Stimulated activated CD8-positive, alpha-beta memory T cell treated with anti-CD3 and anti-CD28 coated beads, Interleukin-7, amount 100 ng/mL, for 1 hour (primary cell): ENCODE data around the gene SPTB.

ENCODE experiments used
- DNase-seq, 2 donors: peaks; one replicate each; pipeline ENCODE4 v3.0.0-alpha.2; 2020; ENCODE audit warnings: low read depth in 2 of 2

SPTB gene

DNA sequence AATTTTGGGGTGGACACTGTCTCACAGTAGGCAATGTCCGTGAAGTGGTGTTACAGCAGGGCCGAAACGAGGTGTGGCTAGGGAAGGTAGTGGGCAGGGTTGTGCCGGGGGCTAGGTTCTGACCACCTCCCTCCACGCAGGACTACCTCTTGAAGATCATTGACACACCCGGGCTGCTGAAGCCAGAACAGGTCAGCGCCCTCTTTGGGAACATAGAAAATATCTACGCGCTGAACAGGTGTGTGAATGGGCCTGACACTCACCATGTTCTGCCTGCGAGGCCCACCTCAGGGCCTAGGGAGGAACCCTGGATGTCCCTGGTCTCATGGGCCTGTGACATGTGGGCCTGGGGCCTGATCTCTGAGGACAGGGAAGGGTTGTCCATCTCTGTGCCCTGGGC, 150.9 kb downstream of the SPTB start:
- no peak for DNase-seq

- DNase-seq = no peak
Observed at GRCh38 chr14:64728106-64728505, 151.6 kb downstream of the SPTB start.

DNA sequence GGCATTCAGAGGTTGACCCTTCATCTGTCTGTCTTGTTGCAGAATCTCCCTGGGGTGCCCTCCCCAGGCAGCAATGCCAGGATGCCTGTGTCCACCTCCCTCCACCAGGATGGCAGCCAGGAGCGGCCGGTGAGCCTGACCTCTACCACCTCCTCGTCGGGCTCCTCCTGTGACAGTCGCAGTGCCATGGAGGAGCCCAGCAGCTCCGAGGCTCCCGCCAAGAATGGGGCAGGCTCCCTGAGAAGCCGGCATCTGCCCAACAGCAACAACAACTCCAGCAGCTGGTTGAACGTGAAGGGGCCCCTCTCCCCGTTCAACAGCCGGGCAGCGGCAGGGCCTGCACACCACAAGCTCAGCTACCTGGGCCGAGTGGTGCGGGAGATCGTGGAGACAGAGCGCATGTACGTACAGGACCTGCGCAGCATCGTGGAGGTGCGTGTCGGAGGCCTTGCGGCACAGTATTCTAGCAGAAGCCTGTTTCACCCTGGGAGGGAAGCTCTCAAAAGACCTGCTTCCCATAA, 152.1 kb downstream of the SPTB start:
- no peak for DNase-seq

- DNase-seq = no peak
Observed at GRCh38 chr14:64726585-64726890, 153.2 kb downstream of the SPTB start.

DNA sequence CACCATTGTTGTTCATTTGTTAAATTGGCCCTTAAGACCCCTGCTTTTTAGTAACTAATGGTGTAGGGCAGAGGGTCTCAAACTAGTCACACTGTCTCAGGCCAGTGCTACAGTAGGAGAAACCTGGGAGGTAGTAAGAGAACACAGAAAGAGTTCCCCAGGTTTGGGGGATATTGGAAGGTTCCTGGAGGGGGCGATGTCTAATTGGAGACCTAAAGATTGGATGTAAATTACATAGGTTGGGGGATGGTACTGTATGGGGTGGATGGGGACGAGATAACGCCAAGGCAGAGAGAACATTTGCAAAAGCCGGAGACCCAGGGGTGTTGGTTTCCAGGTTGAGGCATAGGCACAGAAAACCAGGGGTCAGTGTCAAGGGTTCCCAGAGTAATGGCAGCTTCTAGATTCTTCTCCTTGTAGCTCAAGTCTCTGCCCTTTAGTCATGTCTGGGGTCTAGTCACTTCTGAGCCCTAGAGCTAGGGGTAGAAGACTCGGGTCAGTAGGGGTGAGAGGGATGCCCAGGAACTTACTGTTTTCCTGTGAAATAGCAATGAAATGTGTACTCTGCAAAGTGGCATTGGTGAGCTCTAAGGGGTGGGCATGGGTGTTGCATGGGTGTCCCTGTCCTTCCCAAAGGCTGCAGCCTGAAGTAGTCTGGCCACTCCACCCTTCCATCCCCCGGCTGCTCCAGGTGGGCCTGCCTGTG, 153.7 kb downstream of the SPTB start:
- DNase-seq = no peak

DNA sequence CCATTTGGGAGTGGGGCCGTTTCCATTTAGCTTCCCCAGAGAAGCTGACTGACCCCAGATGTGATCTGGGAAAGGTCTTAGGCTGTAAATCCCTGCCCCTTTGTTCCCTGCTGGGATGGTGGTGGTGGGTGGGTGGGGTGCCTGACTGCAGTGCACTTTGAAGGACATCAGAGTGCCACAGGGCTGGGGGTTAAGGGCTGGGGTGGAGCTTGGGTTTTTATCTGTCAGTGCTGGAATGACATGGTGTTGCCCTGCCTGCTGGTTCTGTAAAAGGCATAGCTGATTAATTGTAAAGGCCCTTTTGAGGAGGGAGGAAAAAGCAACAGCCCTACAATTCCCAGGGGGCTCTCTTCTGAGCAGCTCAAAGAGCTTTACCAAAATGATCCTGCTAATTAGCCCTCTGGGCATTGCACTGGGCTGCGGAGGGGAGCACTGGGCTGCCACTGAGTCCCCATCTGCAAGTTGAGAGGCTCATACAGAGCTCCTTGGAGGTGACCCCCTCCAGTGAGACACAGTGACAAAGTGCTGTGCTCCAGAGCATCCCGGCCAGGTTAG, 154.4 kb downstream of the SPTB start:
- no peak for DNase-seq

DNA sequence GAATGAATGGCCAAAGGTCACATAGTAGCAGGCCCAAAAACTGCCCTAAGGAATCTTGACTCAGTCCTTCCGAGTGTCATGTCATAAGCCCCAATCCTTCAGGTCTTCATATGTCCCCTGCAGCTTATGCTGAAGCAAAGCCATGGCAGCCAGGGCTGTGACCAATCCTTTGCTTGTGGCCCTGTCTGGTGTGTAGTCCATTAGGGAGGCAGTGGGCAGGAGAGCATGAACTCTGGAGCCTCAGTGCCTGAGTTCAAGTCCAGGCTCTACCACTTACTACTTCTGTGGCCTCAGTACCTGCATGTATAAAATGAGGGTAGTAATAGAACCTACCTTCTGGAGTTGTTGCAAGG, 155.2 kb downstream of the SPTB start:
- no peak for DNase-seq

DNA sequence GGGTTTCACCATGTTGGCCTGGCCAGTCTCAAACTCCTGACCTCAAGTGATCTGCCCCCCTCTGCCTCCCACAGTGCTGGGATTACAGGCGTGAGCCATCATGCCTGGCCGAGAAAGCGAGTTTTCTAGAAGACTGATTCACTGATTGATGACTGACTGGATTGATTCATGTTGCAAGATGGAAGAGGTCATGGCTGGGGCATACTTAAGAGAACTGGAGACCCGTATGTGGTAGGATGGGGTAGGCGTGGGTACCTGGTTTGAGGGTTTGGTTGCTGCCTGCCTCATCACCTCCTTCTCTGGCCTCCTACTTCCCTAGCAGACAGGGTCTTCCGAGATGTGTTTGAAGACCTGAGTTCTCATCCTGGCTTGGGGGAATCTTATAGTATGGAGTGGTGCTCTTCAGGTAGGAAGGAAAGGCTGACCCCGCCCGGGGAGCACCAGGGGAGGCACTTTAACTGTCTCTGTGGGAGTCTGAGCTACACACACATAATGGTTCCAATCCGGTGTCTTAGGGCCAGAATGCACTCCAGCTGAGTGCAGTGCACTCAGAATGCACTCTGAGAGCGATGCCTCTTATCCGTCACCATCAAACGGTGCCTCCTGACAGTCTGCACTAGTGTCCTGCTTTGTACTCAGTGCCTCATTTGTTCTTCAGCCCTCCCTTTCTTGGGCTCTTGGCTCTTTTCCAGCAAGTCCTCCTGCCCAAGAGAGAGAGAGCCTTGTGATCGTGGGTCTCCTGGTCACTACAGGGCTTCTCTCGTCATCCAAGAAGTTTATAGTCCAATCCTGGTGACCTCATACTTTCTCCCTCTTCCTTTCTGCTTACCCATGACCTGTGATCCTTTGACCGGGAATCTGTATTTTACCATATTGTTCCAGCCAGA, 155.8 kb downstream of the SPTB start:
- no peak for DNase-seq

GRCh38 chr14:64722842-64723447, 156.8 kb downstream of the SPTB start:
- no peak for DNase-seq

DNA sequence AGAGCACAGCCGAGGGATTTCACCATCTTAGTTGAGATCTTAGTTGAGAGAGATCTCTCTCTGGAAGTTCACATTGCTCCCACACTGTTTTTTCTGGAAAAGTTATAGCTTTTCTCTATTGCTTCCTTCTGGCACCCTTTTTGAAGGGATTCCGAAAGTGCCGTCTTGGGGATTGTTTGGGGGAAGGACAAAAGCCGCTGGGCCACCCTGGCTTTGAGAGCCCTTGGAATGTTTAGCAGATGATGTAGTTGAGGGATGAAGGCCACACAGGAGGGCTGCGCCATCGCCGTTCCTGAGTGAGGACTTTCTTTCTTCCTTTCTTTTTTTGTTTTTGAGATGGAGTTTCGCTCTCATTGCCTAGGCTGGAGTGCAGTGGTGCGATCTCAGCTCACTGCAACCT, 157.8 kb downstream of the SPTB start:
- DNase-seq = no peak

GRCh38 chr14:64721391-64721791, 158.3 kb downstream of the SPTB start:
- no peak for DNase-seq

DNA sequence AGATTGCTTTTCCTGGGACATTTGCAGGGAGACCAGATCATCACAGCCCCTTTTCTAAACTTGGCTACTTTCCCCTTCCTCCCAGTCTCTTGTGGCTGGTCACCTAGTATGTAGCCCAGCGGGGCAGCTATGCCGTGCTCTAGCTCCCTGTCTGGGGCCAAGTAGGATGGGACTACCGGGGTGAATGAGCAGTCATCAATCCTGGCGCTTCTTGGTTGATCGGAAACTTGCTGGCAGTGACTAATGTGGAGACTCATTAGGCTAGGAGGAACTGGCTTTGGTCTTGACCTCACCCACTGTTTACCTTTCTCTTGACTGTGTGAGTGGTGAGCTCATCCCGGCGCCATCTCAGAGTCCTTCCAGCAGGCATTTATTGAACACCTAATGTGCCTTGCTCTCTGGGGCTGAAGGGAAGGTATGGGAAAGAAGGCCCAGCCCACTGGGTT, 159.6 kb downstream of the SPTB start:
- DNase-seq = no peak

DNA sequence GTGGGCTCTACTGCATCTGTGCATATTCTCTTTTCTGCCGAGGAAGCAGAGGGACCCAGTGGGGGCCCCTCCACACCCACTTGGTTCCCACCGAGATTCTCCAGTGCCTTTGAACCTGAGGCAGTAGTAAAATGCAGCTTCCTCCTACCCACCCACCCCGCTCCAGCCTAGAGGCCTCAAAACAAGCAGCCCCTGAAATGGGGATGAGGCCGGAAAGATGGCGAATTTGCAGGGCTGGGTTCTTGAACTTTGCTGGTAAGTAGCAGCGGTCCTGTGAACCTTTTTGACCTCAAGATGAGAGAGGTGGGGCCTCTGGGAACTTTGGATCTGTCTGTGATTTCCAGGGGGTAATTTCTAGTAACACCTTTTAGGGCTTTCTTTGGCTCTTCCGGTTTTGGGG, 160.1 kb downstream of the SPTB start:
- DNase-seq = no peak

DNA sequence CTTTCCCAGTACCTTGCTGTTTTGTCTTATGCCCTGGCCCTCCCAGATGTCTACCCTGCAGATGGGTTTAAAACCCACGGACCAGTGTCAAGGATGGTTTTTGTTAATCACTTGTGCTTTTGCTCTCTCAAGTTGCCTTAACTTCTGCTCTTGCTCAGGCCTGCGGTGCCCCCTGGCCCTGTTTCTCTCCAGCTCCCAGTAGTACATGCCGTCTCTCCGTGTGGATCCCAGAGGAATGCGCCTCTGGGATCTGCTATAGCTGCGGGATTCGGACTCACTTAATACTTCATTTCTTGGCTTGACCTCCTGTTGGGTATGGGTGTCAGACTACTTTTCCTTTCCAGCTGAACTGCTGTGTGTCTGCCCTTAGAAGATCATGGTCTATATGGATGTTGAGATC, 160.9 kb downstream of the SPTB start:
- DNase-seq = no peak

DNA sequence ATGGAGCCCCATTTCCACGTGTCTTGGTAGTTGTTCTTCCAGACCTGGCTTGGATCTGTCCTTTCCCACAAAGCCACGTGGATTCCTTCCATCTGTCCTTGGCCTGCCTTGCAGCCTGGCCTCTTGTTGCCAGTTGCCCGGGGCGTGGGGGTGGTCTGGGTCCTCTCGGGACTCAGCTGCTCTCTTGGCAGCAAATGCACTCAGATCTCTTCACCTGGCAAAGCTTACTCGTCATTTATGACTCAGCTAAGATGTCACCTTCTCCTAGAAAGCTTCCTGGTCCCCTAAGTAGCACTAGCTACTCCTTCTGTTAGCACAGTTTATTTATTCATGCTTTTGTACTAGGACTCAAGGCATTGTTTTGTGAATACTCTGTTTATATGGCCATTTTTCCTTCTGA, 161.8 kb downstream of the SPTB start:
- no peak for DNase-seq

DNA sequence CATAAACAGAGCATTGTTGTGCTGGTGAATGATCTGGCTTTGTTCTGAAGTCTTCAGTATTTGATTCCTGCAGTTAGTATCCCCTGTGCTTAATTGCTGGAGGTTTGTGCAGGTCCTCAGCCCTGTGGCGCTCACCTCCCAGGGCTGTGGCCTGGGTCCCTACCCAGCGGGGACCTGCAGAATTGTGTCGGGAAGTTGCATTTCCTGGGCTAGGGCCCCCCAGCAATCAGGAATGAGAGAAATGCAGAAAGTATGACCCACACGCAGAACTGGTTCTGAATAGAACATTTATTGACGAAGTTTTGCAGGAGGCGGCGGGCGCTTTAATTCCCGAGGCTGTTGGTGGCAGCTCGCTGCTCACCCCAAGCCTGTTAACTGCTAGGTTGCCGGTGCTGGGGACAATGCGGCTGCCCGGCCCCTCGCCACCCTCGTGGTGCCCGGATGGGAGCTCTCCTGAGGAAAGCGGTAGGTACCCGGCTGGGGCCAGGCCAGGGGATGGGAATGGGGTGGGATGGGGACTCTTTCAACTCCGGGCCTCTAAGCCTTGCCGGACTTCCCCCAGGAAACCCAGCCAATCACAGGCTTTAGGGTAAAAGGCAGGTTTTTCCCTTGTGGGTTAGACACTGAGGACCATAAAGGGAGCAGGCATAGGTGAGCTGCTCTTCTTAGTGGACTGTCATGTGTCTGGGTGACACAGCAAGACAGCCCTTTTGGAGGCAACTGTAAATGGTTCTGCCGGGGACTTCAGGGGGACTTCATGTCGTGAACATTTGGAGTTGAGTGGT, 163.9 kb downstream of the SPTB start:
- no peak for DNase-seq

DNA sequence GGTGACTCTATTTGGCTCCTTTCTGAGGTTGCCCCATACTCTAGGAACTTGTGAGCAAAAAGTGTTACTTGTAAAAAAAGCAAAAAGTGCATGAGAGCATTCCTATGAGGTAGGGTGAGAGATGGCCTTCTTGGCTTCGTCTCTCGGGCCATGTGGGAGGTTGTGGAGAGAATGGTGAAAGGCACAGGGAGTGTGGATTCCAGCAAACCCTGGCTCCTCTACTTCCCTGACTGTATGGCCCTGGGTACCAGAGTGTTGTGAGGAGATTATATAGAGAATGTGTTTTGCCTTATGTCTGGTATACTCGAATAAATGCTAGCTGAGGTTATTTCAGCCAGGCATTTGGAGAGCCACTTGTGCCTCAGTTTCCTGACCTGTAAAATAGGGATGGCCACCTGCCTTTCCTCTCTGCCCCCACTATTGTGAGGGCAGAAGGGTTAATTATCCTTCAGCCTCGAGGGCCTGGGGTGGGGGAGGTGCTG, 164.5 kb downstream of the SPTB start:
- DNase-seq = no peak

DNA sequence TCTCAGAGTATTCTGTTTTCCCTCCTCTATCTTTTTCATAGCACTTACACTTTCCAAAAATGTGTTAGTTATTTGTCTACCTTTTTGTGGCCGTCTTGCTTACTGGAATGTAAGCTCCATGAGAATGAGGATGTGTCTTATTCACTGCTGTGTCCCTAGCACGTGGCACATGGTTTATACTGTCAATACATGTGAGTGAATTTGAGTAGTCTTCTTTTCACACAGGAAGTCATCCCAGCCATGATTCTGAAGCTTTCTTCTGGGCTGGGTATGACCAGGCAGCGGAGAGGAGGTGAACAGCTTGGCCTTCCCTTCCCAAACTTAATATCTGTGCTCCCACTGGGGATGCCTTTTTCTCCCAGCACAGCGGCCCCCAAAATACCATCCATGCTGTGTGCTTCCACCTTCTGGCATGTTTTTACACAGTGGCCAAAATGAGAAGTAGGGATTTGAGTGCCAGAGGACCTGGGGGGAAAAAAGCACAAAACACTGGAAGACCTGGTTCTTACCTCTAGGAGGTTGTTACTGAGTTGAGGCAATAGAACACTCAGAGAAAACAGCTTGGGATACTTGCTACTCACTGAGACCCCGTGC, 165.2 kb downstream of the SPTB start:
- no peak for DNase-seq

DNA sequence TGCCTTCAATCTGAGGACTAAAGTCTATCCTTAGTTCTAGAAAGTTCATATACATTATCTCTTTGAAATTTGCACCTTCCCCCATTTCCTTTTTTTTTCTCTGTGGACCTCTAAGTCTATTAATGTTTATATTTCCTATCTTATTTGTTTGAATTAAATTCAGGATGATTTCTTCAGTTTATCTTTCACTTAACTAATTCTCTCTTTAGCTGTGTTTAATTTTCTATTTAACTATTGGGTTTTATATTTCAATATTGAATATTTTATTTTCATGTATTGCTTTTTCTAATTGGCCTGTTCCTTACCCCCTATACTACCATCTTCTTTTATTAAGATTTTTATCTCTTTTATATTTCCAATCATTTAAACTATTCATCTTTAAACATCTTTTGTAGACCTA, 166.0 kb downstream of the SPTB start:
- DNase-seq = no peak

DNA sequence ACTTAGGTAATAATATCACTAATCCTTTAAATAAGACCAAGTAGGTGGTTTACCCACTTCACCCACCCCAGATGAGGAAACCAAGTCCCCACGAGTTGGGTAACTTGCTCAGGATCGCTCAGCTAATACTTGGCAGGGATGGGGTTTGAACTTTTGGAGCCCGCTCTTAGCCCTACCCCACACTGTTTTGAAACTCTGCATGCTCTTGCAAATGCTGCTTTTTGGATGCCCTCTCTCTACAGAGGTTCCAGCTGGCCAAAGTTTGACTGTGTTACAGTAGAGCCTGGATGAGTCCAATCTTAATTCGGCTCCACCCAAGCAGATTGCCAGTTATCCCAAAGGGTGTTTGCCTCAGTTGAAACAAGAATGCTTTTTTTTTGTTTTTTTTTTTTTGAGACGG, 168.7 kb downstream of the SPTB start:
- DNase-seq = no peak

GRCh38 chr14:64709126-64709525, 170.6 kb downstream of the SPTB start:
- DNase-seq = no peak
